Measurements from ENCODE around the gene OR2AG2.
"Not testable (repeated sequence)": the region's sequence is repeated elsewhere in the genome, so short reads cannot be mapped to it uniquely, and the experiment has no call there.

Gene OR2AG2, protein sequence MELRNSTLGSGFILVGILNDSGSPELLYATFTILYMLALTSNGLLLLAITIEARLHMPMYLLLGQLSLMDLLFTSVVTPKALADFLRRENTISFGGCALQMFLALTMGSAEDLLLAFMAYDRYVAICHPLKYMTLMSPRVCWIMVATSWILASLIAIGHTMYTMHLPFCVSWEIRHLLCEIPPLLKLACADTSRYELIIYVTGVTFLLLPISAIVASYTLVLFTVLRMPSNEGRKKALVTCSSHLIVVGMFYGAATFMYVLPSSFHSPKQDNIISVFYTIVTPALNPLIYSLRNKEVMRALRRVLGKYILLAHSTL

DNA sequence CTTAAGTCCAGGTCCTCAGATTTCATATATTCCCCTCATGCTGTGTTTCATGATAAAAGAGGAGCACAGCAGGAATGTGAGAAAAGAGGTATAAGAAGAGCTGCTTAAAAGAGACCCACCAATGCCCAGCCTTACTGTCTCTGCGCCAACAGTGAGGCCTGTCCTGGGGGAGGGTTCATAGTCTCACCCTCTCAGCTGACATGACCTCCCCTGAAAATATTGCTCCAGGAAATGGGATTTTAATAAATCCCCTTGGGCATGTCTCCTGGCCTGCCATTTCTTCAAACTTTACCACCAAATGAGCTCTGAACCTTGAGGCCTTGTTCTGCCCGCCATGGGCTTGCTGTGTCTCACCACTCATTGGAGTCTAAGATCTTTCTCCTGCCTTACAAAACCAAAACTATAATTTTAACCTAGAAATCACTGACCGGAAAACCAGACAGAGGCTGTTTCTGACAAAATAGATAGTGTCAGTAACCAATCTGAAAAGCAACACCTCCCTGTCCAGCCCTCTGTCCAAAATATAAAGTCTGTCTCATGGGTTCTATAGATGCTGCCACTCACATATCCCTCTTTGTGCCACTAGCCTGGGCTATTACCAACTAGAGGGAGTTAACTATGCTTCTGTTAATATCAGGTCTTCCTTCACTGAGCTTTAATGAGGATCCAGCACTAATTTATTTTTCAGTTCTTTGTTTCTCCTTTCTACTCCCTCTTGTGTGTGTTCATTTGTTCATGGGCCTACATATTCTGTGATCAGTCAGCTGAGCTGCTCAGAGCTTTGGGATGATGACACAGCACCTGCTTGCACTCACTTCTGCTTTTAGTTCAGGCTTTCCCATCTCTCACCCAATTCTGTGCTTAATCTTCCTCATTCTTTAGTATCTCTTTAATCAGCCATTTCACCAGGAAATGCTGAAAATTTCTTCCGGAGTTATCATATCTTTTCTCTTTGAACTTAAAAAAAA is at the start of gene OR2AG2:
OR2AG2 (minus strand) TSS at position 51 of the 968 bp plus-strand sequence. CDS start 3,019 bp downstream, outside the sequence.
- Histone ChIP-seq H3K27me3 (replicated peaks; ENCODE audit: control insufficient read depth, insufficient read depth, low read length) (no peaks in the 10 kb centered on the region), H3K4me3 (ENCODE audit: low read length) (no peak within 1 kb of the TSS), H3K9ac (ENCODE audit: low read length) (no peak within 1 kb of the TSS), H3K4me1 (ENCODE audit: control insufficient read depth, insufficient read depth, low read length) (no peaks in the 10 kb centered on the region), H3K9me3 (ENCODE audit: control insufficient read depth, low read length) (no peaks in the 10 kb centered on the region), H3K36me3 (ENCODE audit: control insufficient read depth, insufficient read depth, low read length, severe bottlenecking) (no peaks in the 10 kb centered on the region)
- no peak for DNase-seq (ENCODE audit: low read depth)

DNA sequence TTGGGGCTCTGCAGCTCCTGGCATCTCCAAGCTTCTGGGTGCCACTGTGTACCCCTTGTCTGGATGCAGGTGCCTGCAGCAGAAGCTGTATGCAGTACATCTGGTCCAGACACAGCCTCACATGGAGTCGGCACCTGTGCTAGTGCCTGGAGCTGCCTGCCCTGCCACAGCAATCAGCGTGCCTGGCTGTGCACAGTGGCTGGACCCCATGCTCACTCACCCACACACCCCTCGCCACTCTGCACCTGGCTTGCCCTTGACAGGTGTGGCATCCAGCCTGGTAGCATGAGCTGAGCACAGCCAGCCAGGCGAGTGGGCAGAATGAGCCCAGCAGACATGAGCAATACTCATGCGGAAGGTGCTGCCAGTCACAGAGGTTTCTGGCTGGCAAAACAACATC is 47.2 kb upstream of the OR2AG2 start:
- Histone ChIP-seq H3K9me3 (ENCODE audit: control insufficient read depth, low read length) (peaks cover 9% of the 10 kb centered on the region), H3K9ac (ENCODE audit: low read length) (no peak overlapping the region), H3K36me3 (ENCODE audit: control insufficient read depth, insufficient read depth, low read length, severe bottlenecking) (no peaks in the 10 kb centered on the region), H3K27me3 (replicated peaks; ENCODE audit: control insufficient read depth, insufficient read depth, low read length) (peaks cover 2% of the 10 kb centered on the region), H3K4me1 (ENCODE audit: control insufficient read depth, insufficient read depth, low read length) (no peaks in the 10 kb centered on the region), H3K4me3 (ENCODE audit: low read length) (no peak overlapping the region)
- DNase-seq (ENCODE audit: low read depth): no peak

DNA sequence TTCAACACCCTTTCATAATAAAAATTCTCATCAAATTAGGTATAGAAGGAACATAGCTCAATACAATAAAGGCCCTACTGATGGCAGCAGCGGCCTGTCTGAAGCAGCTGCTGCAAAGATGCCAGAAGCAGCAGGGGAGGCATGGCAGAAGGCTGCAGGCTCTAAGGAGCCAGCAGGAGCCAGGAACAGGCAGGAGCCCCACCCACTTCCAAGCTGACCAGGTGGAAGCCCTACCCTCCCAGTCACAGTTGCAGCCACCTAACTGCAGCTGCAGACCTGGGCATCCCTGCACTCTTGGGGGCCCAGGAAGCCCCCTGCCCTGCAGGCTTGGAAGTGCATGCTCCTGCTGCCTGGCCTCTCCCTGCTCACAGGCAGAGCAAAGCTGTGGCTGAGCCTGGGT is 45.9 kb upstream of the OR2AG2 start:
- DNase-seq (ENCODE audit: low read depth): no peak
- H3K27me3 ChIP-seq (replicated peaks; ENCODE audit: control insufficient read depth, insufficient read depth, low read length): peaks cover 12% of the 10 kb centered on the region

DNA sequence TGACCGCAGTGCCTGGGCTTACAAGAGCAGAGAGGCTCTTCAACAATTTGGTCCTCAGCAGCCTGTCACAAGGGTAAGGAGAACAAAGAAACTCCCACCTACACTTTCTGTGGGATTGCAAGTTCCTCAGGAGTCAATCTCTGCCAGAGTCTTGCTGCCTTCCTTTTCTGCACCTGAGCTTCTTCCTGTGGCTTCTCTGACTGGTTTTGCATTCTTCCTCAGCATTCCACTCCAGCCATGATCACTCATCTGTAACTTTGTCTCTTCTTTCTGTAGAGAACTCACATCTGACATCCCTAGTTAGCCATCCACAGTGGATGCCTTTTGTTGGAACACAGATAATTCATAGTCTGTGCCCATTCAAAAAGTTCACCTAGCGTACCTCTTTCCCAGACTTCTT is 41.9 kb upstream of the OR2AG2 start:
- Histone ChIP-seq H3K9ac (ENCODE audit: low read length) (no peak overlapping the region), H3K36me3 (ENCODE audit: control insufficient read depth, insufficient read depth, low read length, severe bottlenecking) (no peaks in the 10 kb centered on the region), H3K27me3 (replicated peaks; ENCODE audit: control insufficient read depth, insufficient read depth, low read length) (peaks cover 14% of the 10 kb centered on the region), H3K4me1 (ENCODE audit: control insufficient read depth, insufficient read depth, low read length) (no peaks in the 10 kb centered on the region), H3K9me3 (ENCODE audit: control insufficient read depth, low read length) (no peaks in the 10 kb centered on the region), H3K4me3 (ENCODE audit: low read length) (no peak overlapping the region)
- DNase-seq (ENCODE audit: low read depth): no peak

More for the DNA sequence above, 45.9 kb upstream of the OR2AG2 start:
- H3K4me1 ChIP-seq (ENCODE audit: control insufficient read depth, insufficient read depth, low read length): no peaks in the 10 kb centered on the region
- H3K36me3 ChIP-seq (ENCODE audit: control insufficient read depth, insufficient read depth, low read length, severe bottlenecking): no peaks in the 10 kb centered on the region
- peaks cover 9% of the 10 kb centered on the region for H3K9me3 ChIP-seq (ENCODE audit: control insufficient read depth, low read length)
- H3K4me3 ChIP-seq (ENCODE audit: low read length): no peak overlapping the region
- no peak overlapping the region for H3K9ac ChIP-seq (ENCODE audit: low read length)

DNA sequence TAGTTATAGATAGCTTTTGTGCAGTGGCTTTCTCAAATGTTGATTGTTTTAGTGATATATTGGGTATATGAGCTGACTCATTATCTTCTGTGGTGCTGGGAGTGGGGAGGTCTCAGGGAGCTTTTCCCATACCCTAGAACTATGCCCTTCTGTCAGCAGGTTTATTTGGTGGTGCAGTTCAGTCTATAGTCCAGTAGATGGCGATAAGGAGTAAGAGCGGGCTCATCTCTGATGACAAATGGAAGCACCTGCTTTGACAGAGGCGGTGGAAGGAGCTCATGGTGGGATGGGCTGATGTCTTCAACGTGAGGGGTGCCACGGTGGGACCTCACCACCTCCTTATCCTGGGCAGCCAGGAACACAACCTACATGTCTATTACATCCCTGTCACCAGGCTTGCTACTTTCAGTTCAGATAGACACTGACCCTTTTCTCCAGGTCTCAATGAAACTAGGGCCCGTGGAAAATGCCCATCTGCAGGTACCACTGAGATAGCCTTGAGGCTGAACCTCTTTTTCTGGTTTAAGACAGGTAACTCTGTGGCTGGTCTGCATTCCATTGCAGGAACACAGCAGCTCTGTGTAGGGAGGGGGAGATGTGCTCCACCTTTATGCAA is 40.7 kb upstream of the OR2AG2 start:
- H3K9me3 ChIP-seq (ENCODE audit: control insufficient read depth, low read length): no peaks in the 10 kb centered on the region
- H3K9ac ChIP-seq (ENCODE audit: low read length): no peak overlapping the region
- peak; percentile 70 for DNase-seq (ENCODE audit: low read depth)
- no peaks in the 10 kb centered on the region for H3K4me1 ChIP-seq (ENCODE audit: control insufficient read depth, insufficient read depth, low read length)
- peaks cover 14% of the 10 kb centered on the region for H3K27me3 ChIP-seq (replicated peaks; ENCODE audit: control insufficient read depth, insufficient read depth, low read length)
- H3K4me3 ChIP-seq (ENCODE audit: low read length): no peak overlapping the region
- no peaks in the 10 kb centered on the region for H3K36me3 ChIP-seq (ENCODE audit: control insufficient read depth, insufficient read depth, low read length, severe bottlenecking)

DNA sequence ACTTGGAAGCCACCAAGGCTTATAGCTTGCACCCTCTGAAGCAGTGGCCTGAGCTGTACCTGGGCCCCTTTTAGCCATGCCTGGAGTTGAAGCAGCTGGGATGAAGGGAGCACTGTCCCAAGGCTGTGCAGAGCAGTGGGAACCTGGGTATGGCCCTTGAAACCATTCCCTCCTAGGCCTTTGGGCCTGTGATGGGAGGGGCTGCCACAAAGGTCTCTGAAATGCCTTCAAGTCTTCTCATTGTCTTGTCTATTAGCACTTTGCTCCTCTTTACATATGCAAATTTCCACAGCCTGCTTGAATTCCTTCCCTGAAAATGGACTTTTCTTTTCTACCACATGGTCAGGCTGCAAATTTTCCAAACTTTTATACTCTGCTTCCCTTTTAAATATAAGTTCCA is 29.3 kb upstream of the OR2AG2 start:
- not testable (repeated sequence) for H3K27me3 ChIP-seq (replicated peaks; ENCODE audit: control insufficient read depth, insufficient read depth, low read length); H3K9me3 ChIP-seq (ENCODE audit: control insufficient read depth, low read length); H3K36me3 ChIP-seq (ENCODE audit: control insufficient read depth, insufficient read depth, low read length, severe bottlenecking); H3K9ac ChIP-seq (ENCODE audit: low read length); DNase-seq (ENCODE audit: low read depth); H3K4me3 ChIP-seq (ENCODE audit: low read length); H3K4me1 ChIP-seq (ENCODE audit: control insufficient read depth, insufficient read depth, low read length)

DNA sequence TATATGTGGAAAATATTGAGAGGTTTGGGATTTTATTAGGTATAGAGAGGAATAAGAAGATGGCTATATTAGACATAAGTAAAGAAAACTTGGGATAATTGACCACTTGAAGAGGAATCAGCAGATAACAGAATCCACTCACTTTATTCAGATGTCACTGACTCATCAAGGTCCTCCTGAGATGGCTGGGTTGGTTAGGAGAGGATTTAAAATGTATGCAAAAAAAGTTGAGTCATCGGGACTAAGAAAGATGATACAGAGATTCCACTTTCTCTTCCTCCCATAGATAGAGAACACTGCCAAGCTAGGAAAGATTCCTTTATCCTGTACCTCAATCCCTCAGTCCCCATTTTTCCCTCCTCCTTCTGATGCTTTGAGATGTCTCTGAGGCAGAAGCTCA is 27.6 kb upstream of the OR2AG2 start, which contains the start of gene OR6A2:
OR6A2 (minus strand) TSS at position 288 of the 400 bp plus-strand sequence. CDS start 3,981 bp downstream, outside the sequence.
- no peak within 1 kb of the TSS for H3K4me3 ChIP-seq (ENCODE audit: low read length)
- no peaks in the 10 kb centered on the region for H3K4me1 ChIP-seq (ENCODE audit: control insufficient read depth, insufficient read depth, low read length)
- no peaks in the 10 kb centered on the region for H3K36me3 ChIP-seq (ENCODE audit: control insufficient read depth, insufficient read depth, low read length, severe bottlenecking)
- no peaks in the 10 kb centered on the region for H3K9me3 ChIP-seq (ENCODE audit: control insufficient read depth, low read length)
- no peak within 1 kb of the TSS for H3K9ac ChIP-seq (ENCODE audit: low read length)
- H3K27me3 ChIP-seq (replicated peaks; ENCODE audit: control insufficient read depth, insufficient read depth, low read length): no peaks in the 10 kb centered on the region
- no peak for DNase-seq (ENCODE audit: low read depth)

DNA sequence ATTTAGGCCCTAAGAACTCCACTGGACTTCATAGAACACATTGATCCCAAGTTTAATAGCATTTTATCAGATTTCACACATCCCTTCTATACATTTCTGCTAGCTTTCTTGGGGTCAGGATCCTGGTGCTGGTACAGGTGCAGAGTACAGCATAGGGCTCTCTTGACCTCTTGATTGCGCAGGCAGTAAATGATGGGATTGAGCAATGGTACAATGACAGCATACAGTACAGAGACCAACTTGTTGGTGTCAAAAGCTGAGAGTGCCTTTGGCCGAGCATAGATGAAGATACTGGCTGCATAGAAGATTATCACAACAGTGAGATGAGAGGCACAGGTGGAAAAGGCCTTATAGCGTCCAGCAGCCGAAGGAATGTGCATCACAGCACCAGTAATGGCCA is 22.9 kb upstream of the OR2AG2 start:
- H3K36me3 ChIP-seq (ENCODE audit: control insufficient read depth, insufficient read depth, low read length, severe bottlenecking): no peaks in the 10 kb centered on the region
- H3K27me3 ChIP-seq (replicated peaks; ENCODE audit: control insufficient read depth, insufficient read depth, low read length): no peaks in the 10 kb centered on the region
- peaks cover 6% of the 10 kb centered on the region for H3K4me1 ChIP-seq (ENCODE audit: control insufficient read depth, insufficient read depth, low read length)

DNA sequence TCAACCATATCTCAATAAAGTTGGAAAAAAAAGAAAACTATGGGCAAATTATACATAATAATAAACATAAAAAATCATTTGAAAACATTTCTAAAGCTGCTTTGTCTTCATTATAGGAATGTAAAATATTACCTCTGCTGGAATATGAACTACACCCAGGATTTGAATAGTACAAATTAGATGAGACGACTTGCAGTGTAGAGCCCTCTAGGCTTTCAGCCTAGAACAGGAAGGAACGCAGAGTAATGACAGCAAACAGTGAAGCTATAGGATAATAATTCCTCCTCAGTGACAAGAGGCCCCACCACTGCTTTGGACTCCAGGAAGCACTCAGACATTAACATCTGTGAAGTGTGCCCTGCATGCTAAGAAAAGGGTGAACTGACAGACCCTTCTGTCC is 18.8 kb upstream of the OR2AG2 start:
- Histone ChIP-seq H3K36me3 (ENCODE audit: control insufficient read depth, insufficient read depth, low read length, severe bottlenecking) (no peaks in the 10 kb centered on the region), H3K9me3 (ENCODE audit: control insufficient read depth, low read length) (no peaks in the 10 kb centered on the region), H3K4me1 (ENCODE audit: control insufficient read depth, insufficient read depth, low read length) (peaks cover 6% of the 10 kb centered on the region), H3K27me3 (replicated peaks; ENCODE audit: control insufficient read depth, insufficient read depth, low read length) (no peaks in the 10 kb centered on the region), H3K4me3 (ENCODE audit: low read length) (no peak overlapping the region), H3K9ac (ENCODE audit: low read length) (no peak overlapping the region)
- DNase-seq (ENCODE audit: low read depth): no peak

More for the DNA sequence above, 22.9 kb upstream of the OR2AG2 start:
- Histone ChIP-seq H3K9ac (ENCODE audit: low read length) (no peak overlapping the region), H3K4me3 (ENCODE audit: low read length) (no peak overlapping the region), H3K9me3 (ENCODE audit: control insufficient read depth, low read length) (no peaks in the 10 kb centered on the region)
- DNase-seq (ENCODE audit: low read depth): no peak

DNA sequence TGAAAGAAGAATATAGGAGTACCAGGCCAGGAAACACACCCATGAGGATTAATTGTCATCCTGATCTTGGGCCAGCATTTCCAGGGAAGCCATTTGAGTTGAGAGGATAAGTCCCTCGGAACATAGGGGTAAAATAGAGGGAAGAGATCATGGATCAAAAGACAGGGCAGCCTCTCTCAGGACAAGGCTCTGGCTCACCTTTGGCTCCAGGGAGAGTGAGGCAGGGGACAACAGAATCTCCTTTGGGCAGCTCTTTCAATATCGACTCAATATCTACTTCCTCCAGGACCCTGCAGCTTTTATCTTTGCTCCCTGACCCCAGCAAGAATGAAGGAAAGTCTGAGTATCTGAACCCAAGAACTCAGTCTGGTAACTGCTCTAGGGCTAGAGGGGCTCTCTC is 10.9 kb upstream of the OR2AG2 start, which contains the start of gene OR2AG1:
OR2AG1 (plus strand) TSS at position 301 of the 400 bp plus-strand sequence. CDS start 2,018 bp downstream, outside the sequence.
- no peaks in the 10 kb centered on the region for H3K27me3 ChIP-seq (replicated peaks; ENCODE audit: control insufficient read depth, insufficient read depth, low read length)
- H3K36me3 ChIP-seq (ENCODE audit: control insufficient read depth, insufficient read depth, low read length, severe bottlenecking): no peaks in the 10 kb centered on the region
- no peak within 1 kb of the TSS for H3K4me3 ChIP-seq (ENCODE audit: low read length)
- no peaks in the 10 kb centered on the region for H3K9me3 ChIP-seq (ENCODE audit: control insufficient read depth, low read length)
- no peak within 1 kb of the TSS for H3K9ac ChIP-seq (ENCODE audit: low read length)
- H3K4me1 ChIP-seq (ENCODE audit: control insufficient read depth, insufficient read depth, low read length): no peaks in the 10 kb centered on the region
- no peak for DNase-seq (ENCODE audit: low read depth)

DNA sequence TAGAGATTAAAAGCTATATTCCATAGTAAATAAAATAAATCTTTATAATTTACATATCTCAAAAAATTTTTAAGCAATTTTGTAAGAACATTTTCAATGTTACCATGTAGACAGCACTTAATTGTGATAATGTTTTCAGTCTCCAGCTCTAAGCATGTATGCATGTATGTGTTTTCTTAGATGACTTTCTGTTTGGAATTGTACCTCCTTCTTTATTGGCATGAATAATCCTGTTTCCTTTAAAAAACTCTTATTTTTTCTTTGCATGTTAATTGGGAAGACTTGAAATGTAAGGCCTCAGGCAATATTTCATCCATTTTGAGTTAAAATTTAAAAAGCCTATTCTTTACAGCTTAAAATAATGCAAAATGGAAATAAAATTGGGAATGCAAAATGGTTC is 9.1 kb upstream of the OR2AG2 start:
- Histone ChIP-seq H3K4me1 (ENCODE audit: control insufficient read depth, insufficient read depth, low read length) (no peaks in the 10 kb centered on the region), H3K27me3 (replicated peaks; ENCODE audit: control insufficient read depth, insufficient read depth, low read length) (no peaks in the 10 kb centered on the region), H3K9me3 (ENCODE audit: control insufficient read depth, low read length) (no peaks in the 10 kb centered on the region), H3K9ac (ENCODE audit: low read length) (no peak overlapping the region), H3K36me3 (ENCODE audit: control insufficient read depth, insufficient read depth, low read length, severe bottlenecking) (no peaks in the 10 kb centered on the region), H3K4me3 (ENCODE audit: low read length) (no peak overlapping the region)
- no peak for DNase-seq (ENCODE audit: low read depth)
